ENCODE results near the gene TGFBR3.

- no peak for TF ChIP-seq CTCF (optimal IDR thresholded peaks at IDR 0.05 in 1 of 3, IDR thresholded peaks at IDR 0.05 in 1 of 3, conservative IDR thresholded peaks at IDR 0.05 in 1 of 3; ENCODE audit: extremely low read depth in 1 of 3, insufficient read depth in 2 of 3, low read length in 3 of 3)
- TF ChIP-seq EZH2 (IDR thresholded peaks at IDR 0.05; ENCODE audit: low read length), result no peak
These were observed 206.5 kb downstream of the TGFBR3 start for GRCh38 chr1:91679446-91679845.

Data from keratinocyte (primary cell).